GM19239 (cell line): Measurements from ENCODE around the gene CD164.

Experiments used
- DNase-seq: peaks from one replicate; pipeline ENCODE4 v3.0.0; 2011; ENCODE audit warnings: low spot score; ENCODE audit not compliant: insufficient read length
- FAIRE-seq: peaks from 2 replicates; lab custom pipeline; 2011; peaks lifted over from hg19 to GRCh38; lab: Jason Lieb, UNC

Gene CD164

GRCh38 chr6:109318328-109318876 is 63.9 kb downstream of the CD164 start:
- no peak for FAIRE-seq
- DNase-seq, result no peak

- FAIRE-seq (no peak), DNase-seq (no peak)
Observed at GRCh38 chr6:109316909-109317308, 65.4 kb downstream of the CD164 start.
